Measurements from ENCODE around the gene CPTP. TPM values are rescaled to one million over a fixed set of nuclear protein-coding genes. Genes with fewer than 3 reads are reported as not detected.

The CPTP gene
- total RNA-seq, 1 experiment from 2014 or later, result 14.0 TPM

- Histone ChIP-seq H2BK20ac (ENCODE audit: low read depth, low read length, poor library complexity, severe bottlenecking) (no peak overlapping the region), H3K14ac (ENCODE audit: insufficient read depth, low read length) (no peak overlapping the region; the same call in 1 of the 2 replicates), H3K4me1 (ENCODE audit: insufficient read depth, low read length) (no peaks in the 10 kb centered on the region; the same call in 1 of the 2 replicates), H3K27me3 (ENCODE audit: insufficient read depth, low read length) (no peaks in the 10 kb centered on the region), H2BK120ac (ENCODE audit: low read depth, low read length, poor library complexity, severe bottlenecking) (no peak overlapping the region), H2AK5ac (ENCODE audit: insufficient read length, low read length) (no peak overlapping the region), H3K27ac (ENCODE audit: insufficient read length, low read depth, low read length) (no peak overlapping the region), H3K9ac (ENCODE audit: extremely low read depth, insufficient read length, low read length) (no peak overlapping the region), H3K23ac (ENCODE audit: insufficient read length, low read depth, low read length) (no peak overlapping the region), H4K8ac (replicated peaks; ENCODE audit: insufficient read length, low read depth, low read length) (no peak overlapping the region), H4K91ac (ENCODE audit: insufficient read length, low read depth, low read length) (no peak overlapping the region), H3K4me2 (ENCODE audit: insufficient read depth, insufficient read length, low read length) (no peak overlapping the region), H2BK12ac (ENCODE audit: insufficient read length, low read depth, low read length) (no peak overlapping the region), H3T11ph (ENCODE audit: low read length) (no peak overlapping the region), H2BK15ac (ENCODE audit: low read depth, low read length) (no peak overlapping the region), H2BK5ac (ENCODE audit: insufficient read length, low read length) (no peak overlapping the region), H3K23me2 (ENCODE audit: insufficient read length, low read depth, low read length, poor library complexity, severe bottlenecking) (no peaks in the 10 kb centered on the region), H3K4ac (ENCODE audit: low read depth, low read length) (no peak overlapping the region; the same call in 1 of the 2 replicates), H2AFZ (ENCODE audit: low read length) (no peak overlapping the region), H4K20me1 (ENCODE audit: control insufficient read depth, insufficient read depth, insufficient read length) (no peaks in the 10 kb centered on the region), H4K5ac (ENCODE audit: insufficient read length, low read depth, low read length) (no peak overlapping the region), H3K18ac (ENCODE audit: insufficient read length, low read depth, low read length) (peak overlapping the region; percentile 67), H3K79me2 (ENCODE audit: insufficient read depth, low read length) (no peaks in the 10 kb centered on the region), H3K79me1 (ENCODE audit: insufficient read depth, low read depth, low read length, poor library complexity, severe bottlenecking) (no peaks in the 10 kb centered on the region), H3K9me3 (ENCODE audit: control insufficient read depth, low read depth, low read length) (no peaks in the 10 kb centered on the region), H3K56ac (ENCODE audit: insufficient read length, low read depth, low read length) (no peak overlapping the region)
- no peak for TF ChIP-seq CTCF (conservative IDR thresholded peaks at IDR 0.05)
- no CpG with 5 or more reads among the region's 23 CpGs for WGBS (ENCODE audit: extremely low coverage, insufficient read length, low lambda C conversion rate)
- H3K4me1 Mint-ChIP-seq, result peaks cover 8 to 19% of the 10 kb centered on the region in 2 experiments
- no peaks in the 10 kb centered on the region for H3K27me3 Mint-ChIP-seq (ENCODE audit: low read depth)
- no peak for DNase-seq
- H3K9me3 Mint-ChIP-seq, result no peaks in the 10 kb centered on the region
- H3K36me3 Mint-ChIP-seq (ENCODE audit: insufficient read depth in 1 of 3, low read depth in 3 of 3), result peaks cover 18 to 66% (median 64%) of the 10 kb centered on the region in 3 experiments
- peak overlapping the region in 1 of 2 experiments; percentile 46; a peak in 2 of 5 replicates for H3K4me3 Mint-ChIP-seq
- peak overlapping the region in 1 of 3 experiments; percentile 67; a peak in 3 of 7 replicates for H3K27ac Mint-ChIP-seq
Measured at GRCh38 chr1:1314678-1315335, 9.8 kb upstream of the CPTP start.
